Neuronal stem cell (in vitro differentiated cells): ENCODE results near the gene SLC1A1.

ENCODE experiments used
- DNase-seq: peaks from one replicate; pipeline ENCODE4 v3.0.0-alpha.2; 2013; ENCODE audit warnings: low spot score
- H2AFZ ChIP-seq: one replicate; pipeline ENCODE4 v1.6.1; 2013; ENCODE audit warnings: mild to moderate bottlenecking, low read length, inconsistent platforms
- H2AK5ac ChIP-seq: 2 replicates; pipeline ENCODE4 v1.6.1; 2013; ENCODE audit warnings: low read depth, mild to moderate bottlenecking, inconsistent platforms, low read length, moderate library complexity, mixed read lengths
- H2BK120ac ChIP-seq: 2 replicates; pipeline ENCODE4 v1.6.1; 2013; ENCODE audit warnings: low read depth, mild to moderate bottlenecking, inconsistent platforms, low read length, moderate library complexity, mixed read lengths
- H2BK12ac ChIP-seq: one replicate; pipeline ENCODE4 v1.6.1; 2013; ENCODE audit warnings: low read length, inconsistent platforms
- H2BK15ac ChIP-seq: 2 replicates; pipeline ENCODE4 v1.6.1; 2013; ENCODE audit warnings: mild to moderate bottlenecking, low read length, inconsistent platforms, mixed read lengths
- H2BK5ac ChIP-seq: one replicate; pipeline ENCODE4 v1.6.1; 2013; ENCODE audit warnings: inconsistent platforms, mild to moderate bottlenecking, low read length, moderate library complexity
- H3K14ac ChIP-seq: one replicate; pipeline ENCODE4 v1.6.1; 2013; ENCODE audit warnings: low read length, inconsistent platforms
- H3K18ac ChIP-seq: 2 replicates; pipeline ENCODE4 v1.6.1; 2013; ENCODE audit warnings: low read length, inconsistent platforms
- H3K23ac ChIP-seq: 2 replicates; pipeline ENCODE4 v1.6.1; 2013; ENCODE audit warnings: low read depth, mild to moderate bottlenecking, mixed read lengths, low read length, inconsistent platforms; ENCODE audit not compliant: poor library complexity
- H3K27ac ChIP-seq: replicated peaks from 3 replicates; pipeline ENCODE4 v1.5.1; 2013; ENCODE audit warnings: low read length, inconsistent platforms
- H3K27me3 ChIP-seq, 3 experiments: 2 replicates each; pipeline ENCODE4 v1.6.1; 2013; ENCODE audit warnings: low read length in 3 of 3, mild to moderate bottlenecking in 2 of 3, inconsistent platforms in 1 of 3, low read depth in 1 of 3, mixed read lengths in 1 of 3, moderate library complexity in 1 of 3; ENCODE audit not compliant: control insufficient read depth in 3 of 3, insufficient read depth in 3 of 3
- H3K36me3 ChIP-seq, 2 donors: replicated peaks in 1 of 2; 2 replicates each; pipeline ENCODE4 v1.6.1; 2013; ENCODE audit warnings: low read length in 2 of 2; ENCODE audit not compliant: control insufficient read depth in 2 of 2, insufficient read depth in 2 of 2
- H3K4ac ChIP-seq: 2 replicates; pipeline ENCODE4 v1.6.1; 2013; ENCODE audit warnings: inconsistent platforms, mild to moderate bottlenecking, low read length, moderate library complexity
- H3K4me1 ChIP-seq, 2 donors: 1 replicate in 1 of 2; 2 replicates in 1 of 2; pipeline ENCODE4 v1.6.1; 2013; ENCODE audit warnings: low read length in 2 of 2, low read depth in 1 of 2; ENCODE audit not compliant: control insufficient read depth in 2 of 2, insufficient read depth in 1 of 2
- H3K4me2 ChIP-seq: one replicate; pipeline ENCODE4 v1.6.1; 2013; ENCODE audit warnings: mild to moderate bottlenecking, low read length, inconsistent platforms; ENCODE audit not compliant: insufficient read depth, poor library complexity, severe bottlenecking
- H3K4me3 ChIP-seq, 2 donors: 2 replicates each; pipeline ENCODE4 v1.5.1; 2013; ENCODE audit warnings: low read length in 2 of 2, mild to moderate bottlenecking in 2 of 2, inconsistent platforms in 1 of 2, moderate library complexity in 1 of 2
- H3K79me1 ChIP-seq: one replicate; pipeline ENCODE4 v1.6.1; 2013; ENCODE audit warnings: low read depth, mild to moderate bottlenecking, inconsistent platforms, low read length, moderate library complexity
- H3K9ac ChIP-seq: one replicate; pipeline ENCODE4 v1.6.1; 2013; ENCODE audit warnings: mild to moderate bottlenecking, low read depth, low read length, inconsistent platforms; ENCODE audit not compliant: poor library complexity
- H3K9me3 ChIP-seq, 2 donors: replicated peaks in 1 of 2; 2 replicates each; pipeline versions ENCODE3 to v1.6.1; 2013; ENCODE audit warnings: low read length in 2 of 2, mild to moderate bottlenecking in 2 of 2, inconsistent platforms in 1 of 2, low read depth in 1 of 2, mixed read lengths in 1 of 2, moderate library complexity in 1 of 2; ENCODE audit not compliant: control insufficient read depth in 2 of 2, insufficient read depth in 1 of 2
- H4K8ac ChIP-seq: one replicate; pipeline ENCODE4 v1.6.1; 2013; ENCODE audit warnings: low read depth, mild to moderate bottlenecking, inconsistent platforms, low read length, moderate library complexity
- H4K91ac ChIP-seq: one replicate; pipeline ENCODE4 v1.6.1; 2013; ENCODE audit warnings: low read length, low read depth, mild to moderate bottlenecking, inconsistent platforms; ENCODE audit not compliant: poor library complexity
- WGBS, 2 donors: extraction: QIAGEN DNeasy Blood & Tissue Kit; methylation state at CpG; one replicate each; pipeline ENCODE4 v1.1.7; 2013; ENCODE audit warnings: missing lambda C conversion rate in 2 of 2, mixed read lengths in 1 of 2; ENCODE audit not compliant: insufficient read length in 2 of 2, insufficient replicate concordance in 1 of 2; ENCODE audit errors: extremely low coverage in 2 of 2; 5-methylcytosine and 5-hydroxymethylcytosine counted together

SLC1A1 gene

DNA sequence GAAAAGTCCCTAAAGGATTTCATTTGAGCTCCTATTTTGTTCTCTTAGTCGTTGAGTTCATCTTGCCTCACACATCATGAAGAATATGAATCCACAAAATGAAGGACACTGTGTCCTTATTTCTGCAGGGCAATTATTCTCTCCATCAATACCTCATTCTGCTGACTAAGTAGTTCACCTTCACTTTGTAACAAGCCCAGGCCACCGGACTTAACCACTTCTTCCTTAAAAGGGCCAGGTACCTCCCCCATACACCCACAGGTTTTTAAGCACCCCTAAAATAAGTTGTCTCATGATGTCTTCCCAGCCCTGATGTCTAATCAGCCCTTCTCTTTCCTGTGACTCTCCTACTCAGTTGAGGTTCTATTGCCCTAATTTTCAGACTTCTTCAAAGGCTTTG is 104.7 kb downstream of the SLC1A1 start:
- Histone ChIP-seq H3K27me3 (no peaks in the 10 kb centered on the region), H3K14ac (no peak overlapping the region), H3K79me1 (no peaks in the 10 kb centered on the region), H2BK12ac (no peak overlapping the region), H3K4me3 (no peak overlapping the region), H3K4me1 (peaks cover 0 to 6% of the 10 kb centered on the region in 2 donors), H4K91ac (no peak overlapping the region), H3K4me2 (no peak overlapping the region), H2BK5ac (no peak overlapping the region), H2AFZ (no peak overlapping the region), H2BK15ac (no peak overlapping the region), H3K18ac (no peak overlapping the region), H4K8ac (no peak overlapping the region), H3K23ac (no peak overlapping the region), H3K9ac (no peak overlapping the region), H2BK120ac (no peak overlapping the region), H3K36me3 (no peaks in the 10 kb centered on the region), H3K27ac (no peak overlapping the region), H2AK5ac (no peak overlapping the region), H3K4ac (no peak overlapping the region), H3K9me3 (no peaks in the 10 kb centered on the region)
- WGBS, 2 donors = no CpG with 5 or more reads among the region's 2 CpGs
- no peak for DNase-seq

DNA sequence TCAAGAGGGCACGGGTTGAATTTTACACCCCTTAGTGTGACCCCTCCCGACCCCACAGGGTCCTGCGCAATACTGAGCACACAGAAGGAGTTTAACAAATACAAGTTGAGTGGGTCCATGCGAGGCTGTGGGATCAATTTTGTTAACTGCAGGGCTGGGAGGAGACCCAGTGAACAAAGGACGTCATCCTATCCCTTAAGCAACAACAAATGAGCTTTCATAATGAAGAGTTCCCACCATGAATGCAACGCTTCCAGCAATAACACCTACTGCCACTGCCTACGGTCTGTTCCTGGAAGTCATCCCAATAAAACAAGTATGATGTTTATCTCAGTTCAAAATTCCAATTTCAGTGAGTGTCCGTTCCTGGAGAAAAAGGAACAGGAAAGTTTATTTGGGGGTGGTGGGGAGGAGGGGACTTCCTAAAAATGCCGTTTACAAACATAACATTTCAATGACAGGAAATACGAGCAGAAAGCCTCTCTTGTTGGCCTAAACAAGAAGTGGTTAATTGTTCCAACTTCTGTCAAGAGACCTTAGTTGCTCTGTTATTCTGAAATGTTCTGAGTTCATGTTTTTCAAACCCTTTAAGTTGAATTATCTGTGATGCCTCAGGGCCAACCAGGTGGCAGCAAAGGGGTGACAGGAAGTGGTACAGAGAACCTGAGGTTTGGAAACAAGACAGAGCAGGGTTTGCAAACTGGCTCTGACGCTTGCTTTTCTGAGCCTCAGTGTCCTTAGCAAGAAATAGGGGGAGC is 106.1 kb downstream of the SLC1A1 start:
- no peak overlapping the region for H3K14ac ChIP-seq
- no peak overlapping the region for H4K8ac ChIP-seq
- no peak overlapping the region for H3K9ac ChIP-seq
- H2BK5ac ChIP-seq = no peak overlapping the region
- no peak overlapping the region for H2AK5ac ChIP-seq
- H3K36me3 ChIP-seq = no peaks in the 10 kb centered on the region
- no peaks in the 10 kb centered on the region for H3K9me3 ChIP-seq
- H3K27me3 ChIP-seq = no peaks in the 10 kb centered on the region
- no peak overlapping the region for H3K23ac ChIP-seq
- peaks cover 0 to 6% of the 10 kb centered on the region in 2 donors for H3K4me1 ChIP-seq
- H2BK15ac ChIP-seq = no peak overlapping the region
- no peaks in the 10 kb centered on the region for H3K79me1 ChIP-seq
- H2AFZ ChIP-seq = peak overlapping the region; percentile 34
- H3K18ac ChIP-seq = no peak overlapping the region
- no peak overlapping the region for H3K4ac ChIP-seq
- no CpG with 5 or more reads among the region's 11 CpGs for WGBS, 2 donors
- no peak for DNase-seq
- no peak overlapping the region for H2BK120ac ChIP-seq
- no peak overlapping the region for H3K4me3 ChIP-seq
- H3K4me2 ChIP-seq = no peak overlapping the region
- H4K91ac ChIP-seq = no peak overlapping the region
- no peak overlapping the region for H3K27ac ChIP-seq
- H2BK12ac ChIP-seq = no peak overlapping the region

DNA sequence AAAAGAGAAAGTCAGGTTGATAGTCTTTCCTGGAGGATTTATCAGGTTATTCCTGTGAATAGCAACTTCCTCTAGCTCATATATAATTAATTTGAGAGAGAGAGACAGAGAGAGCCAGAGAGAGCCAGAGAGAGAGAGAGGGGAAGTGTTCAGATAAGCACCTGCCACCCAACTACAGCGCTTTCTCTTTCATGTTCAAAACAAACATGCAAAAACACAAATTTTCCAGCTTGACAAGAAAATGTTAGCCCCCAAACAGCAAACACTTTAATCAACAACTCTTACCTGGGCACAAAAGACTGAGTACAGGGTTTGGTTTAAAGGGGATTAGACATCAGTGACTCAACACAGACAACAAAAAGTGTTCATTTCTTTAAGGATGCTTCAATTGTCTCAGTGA is 110.1 kb downstream of the SLC1A1 start:
- H3K4me2 ChIP-seq = no peak overlapping the region
- no peak overlapping the region for H2BK5ac ChIP-seq
- H3K14ac ChIP-seq = no peak overlapping the region
- H3K4me3 ChIP-seq = no peak overlapping the region
- no peaks in the 10 kb centered on the region for H3K27me3 ChIP-seq
- H2AK5ac ChIP-seq = no peak overlapping the region
- no peak overlapping the region for H2BK15ac ChIP-seq
- no peak overlapping the region for H2AFZ ChIP-seq
- no peak overlapping the region for H3K18ac ChIP-seq
- peaks cover 0 to 6% of the 10 kb centered on the region in 2 donors for H3K4me1 ChIP-seq
- H3K4ac ChIP-seq = no peak overlapping the region
- no peak overlapping the region for H3K9ac ChIP-seq
- H3K27ac ChIP-seq = no peak overlapping the region
- H2BK120ac ChIP-seq = no peak overlapping the region
- H3K9me3 ChIP-seq = no peaks in the 10 kb centered on the region
- no peaks in the 10 kb centered on the region for H3K79me1 ChIP-seq
- H4K8ac ChIP-seq = no peak overlapping the region
- H4K91ac ChIP-seq = no peak overlapping the region
- no peaks in the 10 kb centered on the region for H3K36me3 ChIP-seq
- H2BK12ac ChIP-seq = no peak overlapping the region
- no CpG with 5 or more reads among the region's 1 CpG for WGBS, 2 donors
- H3K23ac ChIP-seq = no peak overlapping the region
- DNase-seq = no peak

DNA sequence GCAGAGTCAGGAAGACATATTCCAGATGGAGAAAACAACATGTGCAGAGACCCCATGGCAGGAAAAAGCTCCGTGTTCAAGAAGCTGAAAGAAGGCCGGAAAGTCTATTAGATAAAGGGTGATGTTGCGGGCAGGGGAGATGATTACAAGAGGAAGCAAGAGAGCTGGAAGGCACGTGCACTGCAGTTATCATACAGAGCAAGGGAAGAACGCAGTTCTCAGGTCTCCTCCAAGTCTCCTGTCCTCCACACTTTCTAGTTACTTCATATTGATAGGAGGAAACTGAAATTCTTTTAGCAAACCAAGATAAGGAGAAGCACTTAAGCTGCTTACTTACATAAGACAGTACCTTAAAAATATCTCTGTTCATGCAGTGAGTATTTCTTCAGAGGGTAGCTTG is 113.6 kb downstream of the SLC1A1 start:
- H2AFZ ChIP-seq = no peak overlapping the region
- no peak overlapping the region for H2BK5ac ChIP-seq
- H3K27ac ChIP-seq = no peak overlapping the region
- no peaks in the 10 kb centered on the region for H3K27me3 ChIP-seq
- no peak overlapping the region for H3K4ac ChIP-seq
- no peak overlapping the region for H2BK120ac ChIP-seq
- DNase-seq = no peak
- no CpG with 5 or more reads among the region's 5 CpGs for WGBS, 2 donors
- H2AK5ac ChIP-seq = no peak overlapping the region
- no peak overlapping the region for H3K4me3 ChIP-seq
- H3K23ac ChIP-seq = no peak overlapping the region
- H2BK12ac ChIP-seq = no peak overlapping the region
- H3K14ac ChIP-seq = no peak overlapping the region
- no peaks in the 10 kb centered on the region for H3K9me3 ChIP-seq
- H3K18ac ChIP-seq = no peak overlapping the region
- H4K8ac ChIP-seq = no peak overlapping the region
- no peaks in the 10 kb centered on the region for H3K4me1 ChIP-seq
- H3K36me3 ChIP-seq = no peaks in the 10 kb centered on the region
- H4K91ac ChIP-seq = no peak overlapping the region
- no peak overlapping the region for H3K4me2 ChIP-seq
- H3K9ac ChIP-seq = no peak overlapping the region
- H3K79me1 ChIP-seq = no peaks in the 10 kb centered on the region
- no peak overlapping the region for H2BK15ac ChIP-seq
